GM19035 (cell line): ENCODE measurements around the gene TBC1D24.
A peak's percentile ranks its signal among the peaks of the same experiment; 100 is the strongest.
"Not testable (repeated sequence)": the region's sequence is repeated elsewhere in the genome, so short reads cannot be mapped to it uniquely, and the experiment has no call there.

Experiments used
- ATAC-seq: cut with Tn5 transposase; IDR thresholded peaks from one replicate; pipeline ENCODE4 v1.9.1; 2021; ENCODE audit not compliant: unreplicated experiment

Gene TBC1D24

GRCh38 chr16:2474877-2475412 is at the start of gene TBC1D24:
Gene TBC1D24 (plus strand): TSS chr16:2475127. CDS start chr16:2496149, 21,022 bp downstream.
- peak; percentile 75 for ATAC-seq

GRCh38 chr16:2425825-2426430 is 49.0 kb upstream of the TBC1D24 start:
- no peak for ATAC-seq

- no peak for ATAC-seq
These were observed 48.0 kb upstream of the TBC1D24 start for GRCh38 chr16:2426941-2427361.

GRCh38 chr16:2427526-2427925 is 47.4 kb upstream of the TBC1D24 start:
- ATAC-seq = no peak

GRCh38 chr16:2428051-2428783 is 46.7 kb upstream of the TBC1D24 start:
- peak; percentile 11 for ATAC-seq

- no peak for ATAC-seq
These were observed 46.2 kb upstream of the TBC1D24 start for GRCh38 chr16:2428784-2429033.

GRCh38 chr16:2429034-2429770 is 45.7 kb upstream of the TBC1D24 start, which contains the start of gene CCNF:
Gene CCNF (plus strand): TSS chr16:2429447. CDS start chr16:2429482, 35 bp downstream.
- ATAC-seq = peak; percentile 85

- no peak for ATAC-seq
These were observed 44.9 kb upstream of the TBC1D24 start for GRCh38 chr16:2429771-2430663.

- no peak for ATAC-seq
These were observed 42.6 kb upstream of the TBC1D24 start for GRCh38 chr16:2432286-2432685.

GRCh38 chr16:2432801-2433505 is 42.0 kb upstream of the TBC1D24 start:
- ATAC-seq = no peak

GRCh38 chr16:2435236-2435635 is 39.7 kb upstream of the TBC1D24 start:
- not testable (repeated sequence) for ATAC-seq

GRCh38 chr16:2436110-2436509 is 38.8 kb upstream of the TBC1D24 start:
- no peak for ATAC-seq

GRCh38 chr16:2437032-2437790 is 37.7 kb upstream of the TBC1D24 start:
- no peak for ATAC-seq

GRCh38 chr16:2438121-2438520 is 36.8 kb upstream of the TBC1D24 start:
- no peak for ATAC-seq

- ATAC-seq = no peak
These were observed 35.3 kb upstream of the TBC1D24 start for GRCh38 chr16:2439598-2439997.

- ATAC-seq = not testable (repeated sequence)
These were observed 33.7 kb upstream of the TBC1D24 start for GRCh38 chr16:2441143-2441804.

GRCh38 chr16:2443555-2443954 is 31.4 kb upstream of the TBC1D24 start:
- no peak for ATAC-seq

GRCh38 chr16:2447920-2448583 is 26.9 kb upstream of the TBC1D24 start:
- ATAC-seq = no peak
